ENCODE data around the gene TET3.
"Not testable (repeated sequence)": the region's sequence is repeated elsewhere in the genome, so short reads cannot be mapped to it uniquely, and the experiment has no call there.

The TET3 gene
- 35.5 to 69.2 reads per million in 2 donors for total RNA-seq

GRCh38 chr2:73984203-73984921 lies at the start of gene TET3:
Gene TET3 (plus strand): TSS chr2:73984910. CDS start chr2:73986404, 1,494 bp downstream.
- DNase-seq: peak in 2 of 5 experiments; percentile 46 to 84

- DNase-seq: no peak
Observed at GRCh38 chr2:73935641-73936040, 49.1 kb upstream of the TET3 start.

- no peak for DNase-seq
Observed at GRCh38 chr2:73937103-73937885, 47.4 kb upstream of the TET3 start.

GRCh38 chr2:73937899-73938298 lies 46.8 kb upstream of the TET3 start:
- DNase-seq: no peak

GRCh38 chr2:73938718-73939352 lies 45.9 kb upstream of the TET3 start:
- DNase-seq: peak in 1 of 5 experiments; percentile 81

- DNase-seq: peak in 1 of 5 experiments; percentile 45
Observed at GRCh38 chr2:73939419-73939818, 45.3 kb upstream of the TET3 start.

- DNase-seq: not testable (repeated sequence)
Observed at GRCh38 chr2:73940066-73940465, 44.6 kb upstream of the TET3 start.

- DNase-seq: peak in 1 of 5 experiments; percentile 52
Observed at GRCh38 chr2:73942664-73943063, 42.0 kb upstream of the TET3 start.

- DNase-seq: no peak
Observed at GRCh38 chr2:73944714-73945113, 40.0 kb upstream of the TET3 start.

- no peak for DNase-seq
Observed at GRCh38 chr2:73946215-73946614, 38.5 kb upstream of the TET3 start.

GRCh38 chr2:73946666-73947065 lies 38.0 kb upstream of the TET3 start:
- DNase-seq: no peak

GRCh38 chr2:73947412-73948018 lies 37.2 kb upstream of the TET3 start:
- DNase-seq: no peak

- peak in 1 of 5 experiments; percentile 74 for DNase-seq
Observed at GRCh38 chr2:73949802-73950201, 34.9 kb upstream of the TET3 start.

- no peak for DNase-seq
Observed at GRCh38 chr2:73952499-73953446, 31.9 kb upstream of the TET3 start.

GRCh38 chr2:73956218-73956865 lies 28.4 kb upstream of the TET3 start:
- DNase-seq: no peak

GRCh38 chr2:73961274-73961673 lies 23.4 kb upstream of the TET3 start:
- DNase-seq: no peak

GRCh38 chr2:73961823-73962615 lies 22.7 kb upstream of the TET3 start:
- DNase-seq: no peak

GRCh38 chr2:73962798-73963197 lies 21.9 kb upstream of the TET3 start:
- no peak for DNase-seq

GRCh38 chr2:73963385-73964120 lies 21.2 kb upstream of the TET3 start:
- DNase-seq: peak in 1 of 5 experiments; percentile 83

- DNase-seq: no peak
Observed at GRCh38 chr2:73964223-73964622, 20.5 kb upstream of the TET3 start.

Data from T-helper 2 cell (primary cell).